GM23338 (cell line): ENCODE measurements around the gene ATG7. TPM values are rescaled to one million over a fixed set of nuclear protein-coding genes. Genes with fewer than 3 reads are reported as not detected.

Source experiments
- ATAC-seq: fragments of 200-7000 bp; cut with Tn5 transposase; 3 replicates; pipeline ENCODE4 v1.9.1; 2020
- DNase-seq: peaks from one replicate; pipeline ENCODE4 v3.0.0-alpha.2; 2015; ENCODE audit warnings: low spot score
- H2AFZ ChIP-seq: fragments of 200-600 bp; sonication (generic); 2 replicates; pipeline ENCODE4 v1.8.0; 2016; ENCODE audit warnings: antibody characterized with exemption, mild to moderate bottlenecking, moderate library complexity
- H3F3A ChIP-seq: fragments of 200-600 bp; sonication (generic); replicated peaks from 2 replicates; pipeline ENCODE4 v1.8.0; 2017; ENCODE audit warnings: antibody characterized with exemption, mixed run types, low read depth
- H3K27ac ChIP-seq: fragments of 200-600 bp; sonication (generic); 2 replicates; pipeline ENCODE4 v1.6.1; 2016; ENCODE audit warnings: low read depth
- H3K27me3 ChIP-seq: fragments of 200-600 bp; sonication (generic); 2 replicates; pipeline ENCODE4 v1.8.0; 2016; ENCODE audit warnings: mild to moderate bottlenecking, mixed run types, moderate library complexity; ENCODE audit not compliant: insufficient read depth
- H3K36me3 ChIP-seq: fragments of 200-600 bp; sonication (generic); 2 replicates; pipeline ENCODE4 v1.8.0; 2016; ENCODE audit warnings: mild to moderate bottlenecking; ENCODE audit not compliant: insufficient read depth
- H3K4me1 ChIP-seq: fragments of 200-600 bp; sonication (generic); 2 replicates; pipeline ENCODE4 v1.8.0; 2016; ENCODE audit warnings: mild to moderate bottlenecking, moderate library complexity; ENCODE audit not compliant: insufficient read depth
- H3K4me2 ChIP-seq: fragments of 200-600 bp; sonication (generic); 2 replicates; pipeline ENCODE4 v1.7.1; 2017; ENCODE audit warnings: mixed run types
- H3K4me3 ChIP-seq: fragments of 200-600 bp; sonication (generic); 2 replicates; pipeline ENCODE4 v1.6.1; 2016; ENCODE audit warnings: mixed run types
- H3K79me2 ChIP-seq: fragments of 200-600 bp; sonication (generic); replicated peaks from 2 replicates; pipeline ENCODE4 v1.8.0; 2017; ENCODE audit warnings: mild to moderate bottlenecking; ENCODE audit not compliant: insufficient read depth
- H3K9me2 ChIP-seq: fragments of 200-600 bp; sonication (generic); 2 replicates; pipeline ENCODE4 v1.8.0; 2017; ENCODE audit not compliant: insufficient read depth
- H4K20me1 ChIP-seq: fragments of 200-600 bp; sonication (generic); replicated peaks from 2 replicates; pipeline ENCODE4 v1.8.0; 2017; ENCODE audit warnings: mild to moderate bottlenecking; ENCODE audit not compliant: insufficient read depth
- H3K27ac Mint-ChIP-seq: 2 replicates; pipeline ENCODE4 v1.8.0; 2020; ENCODE audit warnings: inconsistent platforms, mild to moderate bottlenecking, moderate library complexity, mixed read lengths
- H3K27me3 Mint-ChIP-seq: 3 replicates; pipeline ENCODE4 v1.8.0; 2022; ENCODE audit warnings: low read depth, mild to moderate bottlenecking, moderate library complexity, mixed read lengths, inconsistent platforms; ENCODE audit not compliant: insufficient read depth, poor library complexity
- H3K36me3 Mint-ChIP-seq: 3 replicates; pipeline ENCODE4 v1.8.0; 2021; ENCODE audit warnings: low read depth, mild to moderate bottlenecking, inconsistent platforms, moderate library complexity, mixed read lengths
- H3K4me1 Mint-ChIP-seq: 3 replicates; pipeline ENCODE4 v1.8.0; 2020; ENCODE audit warnings: mild to moderate bottlenecking, inconsistent platforms, mixed read lengths
- H3K4me3 Mint-ChIP-seq: 3 replicates; pipeline ENCODE4 v1.8.0; 2021; ENCODE audit warnings: moderate library complexity, mild to moderate bottlenecking, inconsistent platforms, mixed read lengths
- H3K9me3 Mint-ChIP-seq: 3 replicates; pipeline ENCODE4 v1.8.0; 2020; ENCODE audit warnings: moderate library complexity, mild to moderate bottlenecking, inconsistent platforms, mixed read lengths
- CREB1 ChIP-seq: fragments of 250-450 bp; sonication (Bioruptor Pico); IDR thresholded peaks from 2 replicates; pipeline ENCODE4 v1.5.0; 2020; ENCODE audit warnings: low read depth, mild to moderate bottlenecking, moderate library complexity
- EZH2 ChIP-seq: fragments of 200-600 bp; sonication (generic); IDR thresholded peaks from one replicate; pipeline ENCODE4 v1.8.0; 2017; ENCODE audit warnings: antibody characterized with exemption, mild to moderate bottlenecking, low read depth; ENCODE audit not compliant: unreplicated experiment
- EZH2phosphoT487 ChIP-seq: fragments of 200-600 bp; sonication (generic); IDR thresholded peaks from one replicate; pipeline ENCODE4 v1.8.1; 2018; ENCODE audit warnings: antibody characterized with exemption; ENCODE audit not compliant: unreplicated experiment
- JUNB ChIP-seq: IDR thresholded peaks from one replicate; pipeline ENCODE4 v1.6.1; 2016; ENCODE audit warnings: antibody characterized with exemption; ENCODE audit not compliant: unreplicated experiment
- NANOG ChIP-seq: IDR thresholded peaks from 2 replicates; pipeline ENCODE4 v1.6.1; 2016; ENCODE audit warnings: antibody characterized with exemption, borderline replicate concordance
- POLR2AphosphoS5 ChIP-seq: IDR thresholded peaks from 2 replicates; pipeline ENCODE4 v1.6.1; 2016; ENCODE audit warnings: antibody characterized with exemption, low read depth
- STAT1 ChIP-seq: IDR thresholded peaks from one replicate; pipeline ENCODE4 v1.6.1; 2016; ENCODE audit warnings: antibody characterized with exemption; ENCODE audit not compliant: unreplicated experiment
- ZNF114 ChIP-seq: fragments of 250-450 bp; sonication (Bioruptor Pico); IDR thresholded peaks from 2 replicates; pipeline ENCODE4 v1.5.0; 2020; ENCODE audit warnings: mild to moderate bottlenecking, moderate library complexity
- ZNF331 ChIP-seq: fragments of 250-450 bp; sonication (Bioruptor Pico); IDR thresholded peaks from 2 replicates; pipeline ENCODE4 v1.5.0; 2020; ENCODE audit warnings: low read depth, mild to moderate bottlenecking, moderate library complexity
- polyA plus RNA-seq: library from polyadenylated mRNA; unstranded; fragments of >200 nt; fragmentation: Nextera tagmentation; extraction: Ambion mirVana; gene quantifications from 2 replicates; pipeline ENCODE4 v1.2.1, GENCODE V29; 2016
- total RNA-seq: library from RNA; depleted of rRNA; stranded (reverse); fragments of >200 nt; shearing (Covaris generic); gene quantifications from 2 replicates; pipeline ENCODE4 v1.2.3, GENCODE V29; 2014
- TF ChIP-seq, protein P1 (sequence below): IDR thresholded peaks from one replicate; pipeline ENCODE4 v1.6.1; 2018; ENCODE audit warnings: antibody characterized with exemption; ENCODE audit not compliant: unreplicated experiment
- TF ChIP-seq, protein P2 (sequence below): fragments of 250-450 bp; sonication (Bioruptor Pico); IDR thresholded peaks from 2 replicates; pipeline ENCODE4 v1.5.0; 2020; ENCODE audit warnings: mild to moderate bottlenecking, moderate library complexity
- TF ChIP-seq, protein P3 (sequence below), 2 experiments: fragments of 200-600 bp in 1 of 2; sonication (generic) in 1 of 2; conservative IDR thresholded peaks; 2 replicates each; pipeline versions ENCODE4 v1.5.1 to v1.6.1; 2016 to 2017; ENCODE audit warnings: antibody characterized with exemption in 2 of 2, low read depth in 2 of 2, mild to moderate bottlenecking in 2 of 2, moderate library complexity in 1 of 2
- TF ChIP-seq, protein P4 (sequence below): IDR thresholded peaks from 2 replicates; pipeline ENCODE4 v1.6.1; 2016; ENCODE audit warnings: antibody characterized with exemption

The ATG7 gene
- total and polyA plus RNA-seq, 2 experiments from 2014 or later, result 16.2 to 36.7 TPM

DNA sequence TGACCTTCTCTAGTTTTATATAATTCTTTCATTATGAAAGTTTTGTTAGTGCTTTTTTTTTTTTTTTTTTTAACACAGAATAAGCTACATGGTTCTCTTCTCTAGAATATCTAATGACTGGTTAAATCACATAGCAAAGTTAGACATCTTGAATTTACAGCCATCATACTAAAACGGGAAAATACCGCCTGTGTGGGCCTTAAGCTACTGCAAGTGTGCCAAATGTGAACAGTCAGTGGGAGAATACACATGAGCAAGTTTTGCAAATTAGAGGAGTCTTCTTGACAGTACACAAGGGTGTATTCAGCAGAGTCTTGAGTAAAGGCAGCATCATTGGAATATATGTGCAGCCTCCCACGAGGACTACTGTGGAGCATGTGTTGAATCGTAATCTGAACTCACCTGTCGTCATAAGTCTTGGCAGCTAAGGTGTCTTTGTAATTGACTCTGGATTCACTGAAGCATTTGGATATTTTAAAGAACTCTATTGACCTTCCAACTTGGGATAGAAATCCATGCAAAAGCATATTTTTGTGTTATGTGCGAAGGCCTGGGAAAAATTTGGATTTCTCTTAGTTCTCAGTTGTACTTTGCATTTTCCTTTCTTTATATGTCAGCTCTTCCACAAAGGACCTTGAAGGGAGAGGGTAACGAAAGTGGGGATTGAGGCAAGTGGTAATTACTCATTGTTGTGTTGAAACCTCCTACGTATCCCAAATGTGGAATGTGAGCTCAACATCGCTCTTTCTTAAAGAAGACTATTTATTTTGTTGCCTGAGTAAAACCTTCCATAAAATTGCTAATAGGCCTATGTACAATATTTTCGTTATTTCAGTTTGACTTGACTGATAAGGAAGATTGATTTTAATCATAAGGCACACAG lies 117.4 kb downstream of the ATG7 start:
- no peak overlapping the region for H3K27ac Mint-ChIP-seq
- ATAC-seq (no peak), DNase-seq (no peak)

More for the DNA sequence above, 117.4 kb downstream of the ATG7 start:
- H3K4me2 ChIP-seq, result no peak overlapping the region
- Mint-ChIP-seq H3K9me3 (no peaks in the 10 kb centered on the region), H3K4me1 (peaks cover 20% of the 10 kb centered on the region), H3K4me3 (no peak overlapping the region), H3K27me3 (peaks cover 3% of the 10 kb centered on the region), H3K36me3 (no peaks in the 10 kb centered on the region)
- no peaks in the 10 kb centered on the region for H3K27me3 ChIP-seq
- H3K4me3 ChIP-seq, result no peak overlapping the region
- no peak overlapping the region for H3K27ac ChIP-seq
- no peaks in the 10 kb centered on the region; the same call in 1 of the 2 replicates for H4K20me1 ChIP-seq
- H2AFZ ChIP-seq, result no peak overlapping the region
- peaks cover 6% of the 10 kb centered on the region for H3K4me1 ChIP-seq
- no peaks in the 10 kb centered on the region for H3K9me2 ChIP-seq
- no peaks in the 10 kb centered on the region for H3K36me3 ChIP-seq
- H3F3A ChIP-seq, result no peaks in the 10 kb centered on the region
- H3K79me2 ChIP-seq, result no peaks in the 10 kb centered on the region
- no peak for TF ChIP-seq JUNB
- no peak for TF ChIP-seq NANOG
- no peak for TF ChIP-seq STAT1
- TF ChIP-seq, protein P1, sequence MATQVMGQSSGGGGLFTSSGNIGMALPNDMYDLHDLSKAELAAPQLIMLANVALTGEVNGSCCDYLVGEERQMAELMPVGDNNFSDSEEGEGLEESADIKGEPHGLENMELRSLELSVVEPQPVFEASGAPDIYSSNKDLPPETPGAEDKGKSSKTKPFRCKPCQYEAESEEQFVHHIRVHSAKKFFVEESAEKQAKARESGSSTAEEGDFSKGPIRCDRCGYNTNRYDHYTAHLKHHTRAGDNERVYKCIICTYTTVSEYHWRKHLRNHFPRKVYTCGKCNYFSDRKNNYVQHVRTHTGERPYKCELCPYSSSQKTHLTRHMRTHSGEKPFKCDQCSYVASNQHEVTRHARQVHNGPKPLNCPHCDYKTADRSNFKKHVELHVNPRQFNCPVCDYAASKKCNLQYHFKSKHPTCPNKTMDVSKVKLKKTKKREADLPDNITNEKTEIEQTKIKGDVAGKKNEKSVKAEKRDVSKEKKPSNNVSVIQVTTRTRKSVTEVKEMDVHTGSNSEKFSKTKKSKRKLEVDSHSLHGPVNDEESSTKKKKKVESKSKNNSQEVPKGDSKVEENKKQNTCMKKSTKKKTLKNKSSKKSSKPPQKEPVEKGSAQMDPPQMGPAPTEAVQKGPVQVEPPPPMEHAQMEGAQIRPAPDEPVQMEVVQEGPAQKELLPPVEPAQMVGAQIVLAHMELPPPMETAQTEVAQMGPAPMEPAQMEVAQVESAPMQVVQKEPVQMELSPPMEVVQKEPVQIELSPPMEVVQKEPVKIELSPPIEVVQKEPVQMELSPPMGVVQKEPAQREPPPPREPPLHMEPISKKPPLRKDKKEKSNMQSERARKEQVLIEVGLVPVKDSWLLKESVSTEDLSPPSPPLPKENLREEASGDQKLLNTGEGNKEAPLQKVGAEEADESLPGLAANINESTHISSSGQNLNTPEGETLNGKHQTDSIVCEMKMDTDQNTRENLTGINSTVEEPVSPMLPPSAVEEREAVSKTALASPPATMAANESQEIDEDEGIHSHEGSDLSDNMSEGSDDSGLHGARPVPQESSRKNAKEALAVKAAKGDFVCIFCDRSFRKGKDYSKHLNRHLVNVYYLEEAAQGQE, result no peak
- no peak for TF ChIP-seq ZNF331
- no peak for TF ChIP-seq ZNF114 (CRISPR knock-in tag)
- TF ChIP-seq, protein P2, sequence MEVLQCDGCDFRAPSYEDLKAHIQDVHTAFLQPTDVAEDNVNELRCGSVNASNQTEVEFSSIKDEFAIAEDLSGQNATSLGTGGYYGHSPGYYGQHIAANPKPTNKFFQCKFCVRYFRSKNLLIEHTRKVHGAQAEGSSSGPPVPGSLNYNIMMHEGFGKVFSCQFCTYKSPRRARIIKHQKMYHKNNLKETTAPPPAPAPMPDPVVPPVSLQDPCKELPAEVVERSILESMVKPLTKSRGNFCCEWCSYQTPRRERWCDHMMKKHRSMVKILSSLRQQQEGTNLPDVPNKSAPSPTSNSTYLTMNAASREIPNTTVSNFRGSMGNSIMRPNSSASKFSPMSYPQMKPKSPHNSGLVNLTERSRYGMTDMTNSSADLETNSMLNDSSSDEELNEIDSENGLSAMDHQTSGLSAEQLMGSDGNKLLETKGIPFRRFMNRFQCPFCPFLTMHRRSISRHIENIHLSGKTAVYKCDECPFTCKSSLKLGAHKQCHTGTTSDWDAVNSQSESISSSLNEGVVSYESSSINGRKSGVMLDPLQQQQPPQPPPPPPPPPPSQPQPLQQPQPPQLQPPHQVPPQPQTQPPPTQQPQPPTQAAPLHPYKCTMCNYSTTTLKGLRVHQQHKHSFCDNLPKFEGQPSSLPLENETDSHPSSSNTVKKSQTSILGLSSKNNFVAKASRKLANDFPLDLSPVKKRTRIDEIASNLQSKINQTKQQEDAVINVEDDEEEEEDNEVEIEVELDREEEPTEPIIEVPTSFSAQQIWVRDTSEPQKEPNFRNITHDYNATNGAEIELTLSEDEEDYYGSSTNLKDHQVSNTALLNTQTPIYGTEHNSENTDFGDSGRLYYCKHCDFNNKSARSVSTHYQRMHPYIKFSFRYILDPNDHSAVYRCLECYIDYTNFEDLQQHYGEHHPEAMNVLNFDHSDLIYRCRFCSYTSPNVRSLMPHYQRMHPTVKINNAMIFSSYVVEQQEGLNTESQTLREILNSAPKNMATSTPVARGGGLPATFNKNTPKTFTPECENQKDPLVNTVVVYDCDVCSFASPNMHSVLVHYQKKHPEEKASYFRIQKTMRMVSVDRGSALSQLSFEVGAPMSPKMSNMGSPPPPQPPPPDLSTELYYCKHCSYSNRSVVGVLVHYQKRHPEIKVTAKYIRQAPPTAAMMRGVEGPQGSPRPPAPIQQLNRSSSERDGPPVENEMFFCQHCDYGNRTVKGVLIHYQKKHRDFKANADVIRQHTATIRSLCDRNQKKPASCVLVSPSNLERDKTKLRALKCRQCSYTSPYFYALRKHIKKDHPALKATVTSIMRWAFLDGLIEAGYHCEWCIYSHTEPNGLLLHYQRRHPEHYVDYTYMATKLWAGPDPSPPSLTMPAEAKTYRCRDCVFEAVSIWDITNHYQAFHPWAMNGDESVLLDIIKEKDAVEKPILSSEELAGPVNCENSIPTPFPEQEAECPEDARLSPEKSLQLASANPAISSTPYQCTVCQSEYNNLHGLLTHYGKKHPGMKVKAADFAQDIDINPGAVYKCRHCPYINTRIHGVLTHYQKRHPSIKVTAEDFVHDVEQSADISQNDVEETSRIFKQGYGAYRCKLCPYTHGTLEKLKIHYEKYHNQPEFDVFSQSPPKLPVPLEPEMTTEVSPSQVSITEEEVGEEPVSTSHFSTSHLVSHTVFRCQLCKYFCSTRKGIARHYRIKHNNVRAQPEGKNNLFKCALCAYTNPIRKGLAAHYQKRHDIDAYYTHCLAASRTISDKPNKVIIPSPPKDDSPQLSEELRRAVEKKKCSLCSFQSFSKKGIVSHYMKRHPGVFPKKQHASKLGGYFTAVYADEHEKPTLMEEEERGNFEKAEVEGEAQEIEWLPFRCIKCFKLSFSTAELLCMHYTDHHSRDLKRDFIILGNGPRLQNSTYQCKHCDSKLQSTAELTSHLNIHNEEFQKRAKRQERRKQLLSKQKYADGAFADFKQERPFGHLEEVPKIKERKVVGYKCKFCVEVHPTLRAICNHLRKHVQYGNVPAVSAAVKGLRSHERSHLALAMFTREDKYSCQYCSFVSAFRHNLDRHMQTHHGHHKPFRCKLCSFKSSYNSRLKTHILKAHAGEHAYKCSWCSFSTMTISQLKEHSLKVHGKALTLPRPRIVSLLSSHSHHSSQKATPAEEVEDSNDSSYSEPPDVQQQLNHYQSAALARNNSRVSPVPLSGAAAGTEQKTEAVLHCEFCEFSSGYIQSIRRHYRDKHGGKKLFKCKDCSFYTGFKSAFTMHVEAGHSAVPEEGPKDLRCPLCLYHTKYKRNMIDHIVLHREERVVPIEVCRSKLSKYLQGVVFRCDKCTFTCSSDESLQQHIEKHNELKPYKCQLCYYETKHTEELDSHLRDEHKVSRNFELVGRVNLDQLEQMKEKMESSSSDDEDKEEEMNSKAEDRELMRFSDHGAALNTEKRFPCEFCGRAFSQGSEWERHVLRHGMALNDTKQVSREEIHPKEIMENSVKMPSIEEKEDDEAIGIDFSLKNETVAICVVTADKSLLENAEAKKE (CRISPR knock-in tag), result no peak
- TF ChIP-seq CREB1 (CRISPR knock-in tag), result no peak
- TF ChIP-seq, protein P3, sequence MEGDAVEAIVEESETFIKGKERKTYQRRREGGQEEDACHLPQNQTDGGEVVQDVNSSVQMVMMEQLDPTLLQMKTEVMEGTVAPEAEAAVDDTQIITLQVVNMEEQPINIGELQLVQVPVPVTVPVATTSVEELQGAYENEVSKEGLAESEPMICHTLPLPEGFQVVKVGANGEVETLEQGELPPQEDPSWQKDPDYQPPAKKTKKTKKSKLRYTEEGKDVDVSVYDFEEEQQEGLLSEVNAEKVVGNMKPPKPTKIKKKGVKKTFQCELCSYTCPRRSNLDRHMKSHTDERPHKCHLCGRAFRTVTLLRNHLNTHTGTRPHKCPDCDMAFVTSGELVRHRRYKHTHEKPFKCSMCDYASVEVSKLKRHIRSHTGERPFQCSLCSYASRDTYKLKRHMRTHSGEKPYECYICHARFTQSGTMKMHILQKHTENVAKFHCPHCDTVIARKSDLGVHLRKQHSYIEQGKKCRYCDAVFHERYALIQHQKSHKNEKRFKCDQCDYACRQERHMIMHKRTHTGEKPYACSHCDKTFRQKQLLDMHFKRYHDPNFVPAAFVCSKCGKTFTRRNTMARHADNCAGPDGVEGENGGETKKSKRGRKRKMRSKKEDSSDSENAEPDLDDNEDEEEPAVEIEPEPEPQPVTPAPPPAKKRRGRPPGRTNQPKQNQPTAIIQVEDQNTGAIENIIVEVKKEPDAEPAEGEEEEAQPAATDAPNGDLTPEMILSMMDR (conservative IDR thresholded peaks at IDR 0.05; ENCODE audit: low read depth in 2 of 2), result no peak
- TF ChIP-seq EZH2phosphoT487, result no peak
- TF ChIP-seq, protein P4, sequence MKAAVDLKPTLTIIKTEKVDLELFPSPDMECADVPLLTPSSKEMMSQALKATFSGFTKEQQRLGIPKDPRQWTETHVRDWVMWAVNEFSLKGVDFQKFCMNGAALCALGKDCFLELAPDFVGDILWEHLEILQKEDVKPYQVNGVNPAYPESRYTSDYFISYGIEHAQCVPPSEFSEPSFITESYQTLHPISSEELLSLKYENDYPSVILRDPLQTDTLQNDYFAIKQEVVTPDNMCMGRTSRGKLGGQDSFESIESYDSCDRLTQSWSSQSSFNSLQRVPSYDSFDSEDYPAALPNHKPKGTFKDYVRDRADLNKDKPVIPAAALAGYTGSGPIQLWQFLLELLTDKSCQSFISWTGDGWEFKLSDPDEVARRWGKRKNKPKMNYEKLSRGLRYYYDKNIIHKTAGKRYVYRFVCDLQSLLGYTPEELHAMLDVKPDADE, result no peak
- no peak for TF ChIP-seq POLR2AphosphoS5
- TF ChIP-seq EZH2, result no peak
